SK-N-SH (cell line): Measurements from ENCODE around the gene VSIG10L2.

ENCODE experiments used
- CTCF ChIP-seq: fragments of 200-600 bp; sonication (generic); IDR thresholded peaks from 2 replicates; pipeline ENCODE4 v1.6.1; 2017; ENCODE audit warnings: antibody characterized with exemption, mild to moderate bottlenecking, moderate library complexity
- ELF1 ChIP-seq: IDR thresholded peaks from 2 replicates; pipeline ENCODE4 v1.4.0; 2012
- EZH2phosphoT487 ChIP-seq: fragments of 200-600 bp; sonication (generic); IDR thresholded peaks from 2 replicates; pipeline ENCODE4 v1.6.1; 2017; ENCODE audit warnings: low read depth, mixed run types, mild to moderate bottlenecking, antibody characterized with exemption, moderate library complexity, borderline replicate concordance
- FOXM1 ChIP-seq: IDR thresholded peaks from 2 replicates; pipeline ENCODE4 v1.4.0; 2012; ENCODE audit warnings: low read depth, mild to moderate bottlenecking
- GABPA ChIP-seq: IDR thresholded peaks from 2 replicates; pipeline ENCODE4 v1.4.0; 2012; ENCODE audit warnings: low read depth, mild to moderate bottlenecking
- IRF3 ChIP-seq: fragments of 150-350 bp; IDR thresholded peaks from 2 replicates; pipeline ENCODE4 v1.6.1; 2016; ENCODE audit warnings: mild to moderate bottlenecking, low read depth, low read length
- MEF2A ChIP-seq: IDR thresholded peaks from 2 replicates; pipeline ENCODE4 v1.4.0; 2012; ENCODE audit warnings: low read depth, borderline replicate concordance
- RAD21 ChIP-seq: IDR thresholded peaks from 2 replicates; pipeline ENCODE4 v1.6.1; 2012; ENCODE audit warnings: mild to moderate bottlenecking, low read length
- REST ChIP-seq: IDR thresholded peaks from 2 replicates; pipeline ENCODE4 v1.6.1; 2012; ENCODE audit warnings: mild to moderate bottlenecking, low read depth, low read length, moderate library complexity
- RFX5 ChIP-seq: IDR thresholded peaks from 2 replicates; pipeline ENCODE4 v1.6.1; 2012; ENCODE audit warnings: mild to moderate bottlenecking, improper control_type of control experiment, low read length
- SMC3 ChIP-seq: IDR thresholded peaks from 2 replicates; pipeline ENCODE4 v1.6.1; 2012; ENCODE audit warnings: low read depth, low read length, improper control_type of control experiment
- TAF1 ChIP-seq: IDR thresholded peaks from 2 replicates; pipeline ENCODE4 v1.6.1; 2012; ENCODE audit warnings: low read depth, mild to moderate bottlenecking, low read length, moderate library complexity, borderline replicate concordance
- TCF12 ChIP-seq: IDR thresholded peaks from 2 replicates; pipeline ENCODE4 v1.4.0; 2012
- YY1 ChIP-seq: IDR thresholded peaks from 2 replicates; pipeline ENCODE4 v1.4.0; 2012; ENCODE audit warnings: low read depth, mild to moderate bottlenecking

GRCh38 chr11:125978181-125978716, 32.4 kb downstream of the VSIG10L2 start:
- TF ChIP-seq ELF1 (no peak), EZH2phosphoT487 (no peak), FOXM1 (no peak), TCF12 (no peak), GABPA (no peak), REST (no peak), YY1 (no peak), IRF3 (no peak), CTCF (no peak), RAD21 (no peak), RFX5 (no peak), MEF2A (no peak), SMC3 (no peak), TAF1 (no peak)
